Measurements from ENCODE around the gene IFI16.

The IFI16 gene

DNA sequence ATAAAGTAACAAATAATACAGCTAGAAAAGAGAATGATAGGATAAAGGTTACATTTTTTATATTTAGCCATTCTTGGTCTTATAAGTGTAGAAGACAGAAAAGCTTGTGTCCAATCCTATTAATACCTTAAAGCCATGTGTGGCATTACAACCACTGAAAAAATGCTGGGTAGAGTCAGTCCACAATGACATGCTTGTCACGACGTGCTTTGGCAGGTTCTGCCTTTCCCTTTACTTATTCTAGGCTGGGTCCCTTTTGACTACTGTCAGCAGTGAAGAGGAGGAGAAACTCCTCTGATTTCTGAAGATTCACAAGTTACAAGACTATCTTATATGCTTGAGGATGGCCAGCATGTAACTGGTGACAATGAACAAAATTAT lies 81.5 kb downstream of the IFI16 start:
- no peaks in the 10 kb centered on the region for H3K36me3 ChIP-seq (ENCODE audit: control insufficient read depth in 2 of 2, insufficient read depth in 1 of 2, low read length in 2 of 2)
- no peak overlapping the region for H3K27ac ChIP-seq (ENCODE audit: extremely low read depth, low read depth, low read length)
- no peaks in the 10 kb centered on the region for H3K9me3 ChIP-seq (ENCODE audit: control insufficient read depth, insufficient read depth, low read depth, low read length)
- TF ChIP-seq ZNF2 (tag by site-specific recombination; IDR thresholded peaks at IDR 0.05) (no peak), FEZF1 (tag by site-specific recombination; IDR thresholded peaks at IDR 0.05) (no peak), GLI2 (tag by site-specific recombination; IDR thresholded peaks at IDR 0.05; ENCODE audit: borderline replicate concordance, low read depth) (no peak), EGR2 (tag by site-specific recombination; IDR thresholded peaks at IDR 0.05; ENCODE audit: low read depth) (no peak), ZNF350 (tag by site-specific recombination; IDR thresholded peaks at IDR 0.05) (no peak), SCRT2 (tag by site-specific recombination; IDR thresholded peaks at IDR 0.05) (no peak), ZNF121 (tag by site-specific recombination; IDR thresholded peaks at IDR 0.05) (no peak), ZSCAN16 (tag by site-specific recombination; IDR thresholded peaks at IDR 0.05) (no peak), ZNF473 (tag by site-specific recombination; IDR thresholded peaks at IDR 0.05) (no peak), OSR2 (tag by site-specific recombination; IDR thresholded peaks at IDR 0.05) (no peak), ZNF48 (tag by site-specific recombination; IDR thresholded peaks at IDR 0.05) (no peak), HOXC10 (CRISPR knock-in tag; IDR thresholded peaks at IDR 0.05) (no peak)
- TF ChIP-seq, protein P1, sequence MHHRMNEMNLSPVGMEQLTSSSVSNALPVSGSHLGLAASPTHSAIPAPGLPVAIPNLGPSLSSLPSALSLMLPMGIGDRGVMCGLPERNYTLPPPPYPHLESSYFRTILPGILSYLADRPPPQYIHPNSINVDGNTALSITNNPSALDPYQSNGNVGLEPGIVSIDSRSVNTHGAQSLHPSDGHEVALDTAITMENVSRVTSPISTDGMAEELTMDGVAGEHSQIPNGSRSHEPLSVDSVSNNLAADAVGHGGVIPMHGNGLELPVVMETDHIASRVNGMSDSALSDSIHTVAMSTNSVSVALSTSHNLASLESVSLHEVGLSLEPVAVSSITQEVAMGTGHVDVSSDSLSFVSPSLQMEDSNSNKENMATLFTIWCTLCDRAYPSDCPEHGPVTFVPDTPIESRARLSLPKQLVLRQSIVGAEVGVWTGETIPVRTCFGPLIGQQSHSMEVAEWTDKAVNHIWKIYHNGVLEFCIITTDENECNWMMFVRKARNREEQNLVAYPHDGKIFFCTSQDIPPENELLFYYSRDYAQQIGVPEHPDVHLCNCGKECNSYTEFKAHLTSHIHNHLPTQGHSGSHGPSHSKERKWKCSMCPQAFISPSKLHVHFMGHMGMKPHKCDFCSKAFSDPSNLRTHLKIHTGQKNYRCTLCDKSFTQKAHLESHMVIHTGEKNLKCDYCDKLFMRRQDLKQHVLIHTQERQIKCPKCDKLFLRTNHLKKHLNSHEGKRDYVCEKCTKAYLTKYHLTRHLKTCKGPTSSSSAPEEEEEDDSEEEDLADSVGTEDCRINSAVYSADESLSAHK (tag by site-specific recombination; IDR thresholded peaks at IDR 0.05): no peak
- TF ChIP-seq, protein P2, sequence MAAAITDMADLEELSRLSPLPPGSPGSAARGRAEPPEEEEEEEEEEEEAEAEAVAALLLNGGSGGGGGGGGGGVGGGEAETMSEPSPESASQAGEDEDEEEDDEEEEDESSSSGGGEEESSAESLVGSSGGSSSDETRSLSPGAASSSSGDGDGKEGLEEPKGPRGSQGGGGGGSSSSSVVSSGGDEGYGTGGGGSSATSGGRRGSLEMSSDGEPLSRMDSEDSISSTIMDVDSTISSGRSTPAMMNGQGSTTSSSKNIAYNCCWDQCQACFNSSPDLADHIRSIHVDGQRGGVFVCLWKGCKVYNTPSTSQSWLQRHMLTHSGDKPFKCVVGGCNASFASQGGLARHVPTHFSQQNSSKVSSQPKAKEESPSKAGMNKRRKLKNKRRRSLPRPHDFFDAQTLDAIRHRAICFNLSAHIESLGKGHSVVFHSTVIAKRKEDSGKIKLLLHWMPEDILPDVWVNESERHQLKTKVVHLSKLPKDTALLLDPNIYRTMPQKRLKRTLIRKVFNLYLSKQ (tag by site-specific recombination; IDR thresholded peaks at IDR 0.05; ENCODE audit: borderline replicate concordance): no peak
- TF ChIP-seq, protein P3, sequence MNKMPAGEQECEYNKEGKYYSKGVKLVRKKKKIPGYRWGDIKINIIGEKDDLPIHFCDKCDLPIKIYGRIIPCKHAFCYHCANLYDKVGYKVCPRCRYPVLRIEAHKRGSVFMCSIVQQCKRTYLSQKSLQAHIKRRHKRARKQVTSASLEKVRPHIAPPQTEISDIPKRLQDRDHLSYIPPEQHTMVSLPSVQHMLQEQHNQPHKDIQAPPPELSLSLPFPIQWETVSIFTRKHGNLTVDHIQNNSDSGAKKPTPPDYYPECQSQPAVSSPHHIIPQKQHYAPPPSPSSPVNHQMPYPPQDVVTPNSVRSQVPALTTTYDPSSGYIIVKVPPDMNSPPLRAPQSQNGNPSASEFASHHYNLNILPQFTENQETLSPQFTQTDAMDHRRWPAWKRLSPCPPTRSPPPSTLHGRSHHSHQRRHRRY (tag by site-specific recombination; IDR thresholded peaks at IDR 0.05): no peak
- POLR2A ChIA-PET: no interaction called here
- CTCF ChIA-PET: interaction anchor here (0.6 to 1.3 kb wide), 3 partner anchors 20 to 123 kb away, joined by 3 to 7 read pairs (median 7); no protein-coding TSS in a partner anchor
- H3K4me1 ChIP-seq (ENCODE audit: control insufficient read depth, insufficient read depth, low read length): no peaks in the 10 kb centered on the region
- no peak overlapping the region for H3K4me3 ChIP-seq (ENCODE audit: low read depth, low read length)

DNA sequence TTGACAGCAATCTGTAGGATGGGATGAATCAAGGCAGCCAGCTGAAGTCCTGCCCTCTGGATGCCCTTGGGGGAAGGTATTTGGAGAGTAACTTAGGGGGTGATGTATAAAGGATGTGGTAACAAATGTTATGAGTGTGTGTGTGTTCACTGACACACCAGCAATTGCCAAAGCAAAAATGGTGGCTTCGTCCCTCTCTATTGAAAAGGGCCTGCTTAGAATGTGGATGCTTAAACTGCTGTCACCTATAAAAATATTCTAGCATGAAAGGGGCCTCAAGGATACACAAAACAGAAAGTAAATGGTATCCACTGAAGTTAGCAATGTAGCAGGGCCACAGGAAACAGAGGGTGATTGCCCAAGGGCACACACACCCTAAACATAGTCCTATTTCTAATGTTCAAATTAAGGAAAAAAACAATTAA lies 81.9 kb downstream of the IFI16 start:
- Histone ChIP-seq H3K4me1 (ENCODE audit: control insufficient read depth, insufficient read depth, low read length) (no peaks in the 10 kb centered on the region), H3K36me3 (ENCODE audit: control insufficient read depth in 2 of 2, insufficient read depth in 1 of 2, low read length in 2 of 2) (no peaks in the 10 kb centered on the region), H3K27ac (ENCODE audit: extremely low read depth, low read depth, low read length) (no peak overlapping the region), H3K9me3 (ENCODE audit: control insufficient read depth, insufficient read depth, low read depth, low read length) (no peaks in the 10 kb centered on the region), H3K4me3 (ENCODE audit: low read depth, low read length) (no peak overlapping the region)
- TF ChIP-seq OVOL3 (tag by site-specific recombination; IDR thresholded peaks at IDR 0.05): no peak
- TF ChIP-seq ZNF19 (tag by site-specific recombination; IDR thresholded peaks at IDR 0.05; ENCODE audit: low read depth): no peak
- TF ChIP-seq, protein P4, sequence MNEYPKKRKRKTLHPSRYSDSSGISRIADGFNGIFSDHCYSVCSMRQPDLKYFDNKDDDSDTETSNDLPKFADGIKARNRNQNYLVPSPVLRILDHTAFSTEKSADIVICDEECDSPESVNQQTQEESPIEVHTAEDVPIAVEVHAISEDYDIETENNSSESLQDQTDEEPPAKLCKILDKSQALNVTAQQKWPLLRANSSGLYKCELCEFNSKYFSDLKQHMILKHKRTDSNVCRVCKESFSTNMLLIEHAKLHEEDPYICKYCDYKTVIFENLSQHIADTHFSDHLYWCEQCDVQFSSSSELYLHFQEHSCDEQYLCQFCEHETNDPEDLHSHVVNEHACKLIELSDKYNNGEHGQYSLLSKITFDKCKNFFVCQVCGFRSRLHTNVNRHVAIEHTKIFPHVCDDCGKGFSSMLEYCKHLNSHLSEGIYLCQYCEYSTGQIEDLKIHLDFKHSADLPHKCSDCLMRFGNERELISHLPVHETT (tag by site-specific recombination; IDR thresholded peaks at IDR 0.05): no peak
- ChIA-PET POLR2A (no interaction called here), CTCF (interaction anchor here (0.7 to 1.3 kb wide), 2 partner anchors 20 to 175 kb away, joined by 3 to 7 read pairs; no protein-coding TSS in a partner anchor)

Measured in HEK293 (cell line).